Skeletal muscle tissue (tissue), 4 donors: ENCODE data around the gene MAP3K10. TPM values are rescaled to one million over a fixed set of nuclear protein-coding genes. Genes with fewer than 3 reads are reported as not detected.

Experiments used
- H3K27ac ChIP-seq: one replicate; pipeline ENCODE4 v1.7.0; 2013; ENCODE audit warnings: mild to moderate bottlenecking, low read depth, low read length, inconsistent platforms
- H3K27me3 ChIP-seq, 3 donors: one replicate each; pipeline ENCODE4 v1.7.0; 2013; ENCODE audit warnings: low read length in 3 of 3; ENCODE audit not compliant: control insufficient read depth in 3 of 3, insufficient read depth in 3 of 3
- H3K36me3 ChIP-seq, 3 donors: one replicate each; pipeline ENCODE4 v1.7.0; 2013; ENCODE audit warnings: low read length in 3 of 3; ENCODE audit not compliant: control insufficient read depth in 3 of 3, insufficient read depth in 3 of 3
- H3K4me1 ChIP-seq, 3 donors: one replicate each; pipeline ENCODE4 v1.7.0; 2013; ENCODE audit warnings: low read length in 3 of 3, mild to moderate bottlenecking in 3 of 3; ENCODE audit not compliant: control insufficient read depth in 3 of 3, insufficient read depth in 3 of 3
- H3K4me3 ChIP-seq, 3 donors: one replicate each; pipeline ENCODE4 v1.7.0; 2013; ENCODE audit warnings: low read length in 3 of 3
- H3K9ac ChIP-seq, 3 donors: one replicate each; pipeline ENCODE4 v1.7.0; 2013; ENCODE audit warnings: low read length in 3 of 3, mild to moderate bottlenecking in 3 of 3, moderate library complexity in 2 of 3, low read depth in 1 of 3
- H3K9me3 ChIP-seq, 3 donors: one replicate each; pipeline ENCODE4 v1.7.0; 2013; ENCODE audit warnings: low read length in 3 of 3; ENCODE audit not compliant: control insufficient read depth in 3 of 3
- total RNA-seq: library from RNA; depleted of rRNA; stranded (reverse); fragments of >200 nt; gene quantifications from one replicate; pipeline ENCODE4 v1.2.3, GENCODE V29; 2014
- donor health status: Osteomylitis.

MAP3K10 gene
- total RNA-seq, 1 donor from 2014 or later: 3.1 TPM

DNA sequence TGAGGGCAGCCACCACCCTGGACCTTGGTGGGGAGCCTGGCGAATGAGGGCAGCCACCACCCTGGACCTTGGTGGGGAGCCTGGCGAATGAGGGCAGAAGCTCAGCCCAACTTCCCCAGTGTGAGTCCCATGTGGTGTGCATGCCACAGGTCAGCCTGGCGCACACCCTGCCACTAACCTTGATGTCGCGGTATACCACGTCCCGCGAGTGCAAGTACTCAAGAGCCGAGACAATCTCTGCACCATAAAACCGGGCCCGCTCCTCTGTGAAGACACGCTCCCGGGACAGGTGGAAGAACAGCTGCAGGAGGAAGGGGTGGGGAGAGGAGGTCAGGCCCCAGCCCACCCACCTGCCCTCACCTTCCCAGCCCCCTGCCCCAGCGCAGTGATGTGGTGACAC, 46.6 kb downstream of the MAP3K10 start:
- Histone ChIP-seq H3K27ac (no peak overlapping the region), H3K9me3 (no peaks in the 10 kb centered on the region), H3K4me3 (no peak overlapping the region), H3K9ac (no peak overlapping the region), H3K36me3 (peaks cover 70 to 86% (median 82%) of the 10 kb centered on the region in 3 donors), H3K27me3 (no peaks in the 10 kb centered on the region), H3K4me1 (peaks cover 8 to 13% (median 13%) of the 10 kb centered on the region in 3 donors)

DNA sequence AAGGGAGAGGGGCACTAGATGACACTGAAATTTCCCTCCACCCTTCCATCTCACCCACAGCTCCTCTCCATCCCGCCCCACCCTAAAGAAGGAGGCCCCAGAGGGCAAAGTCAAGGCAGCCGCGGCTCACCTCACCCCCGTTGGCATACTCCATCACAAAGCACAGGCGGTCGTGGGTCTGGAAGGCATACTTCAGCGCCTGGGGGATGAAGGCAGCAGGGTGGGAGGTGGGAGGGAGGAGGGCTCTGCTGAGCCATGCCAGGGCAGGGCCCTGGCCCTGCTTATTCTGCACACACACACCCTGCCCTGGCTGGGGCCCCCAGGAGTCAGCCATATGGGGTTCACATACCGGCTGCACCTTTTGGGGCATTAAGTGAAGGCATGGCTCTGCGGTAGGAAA, 47.5 kb downstream of the MAP3K10 start:
- peaks cover 8 to 15% (median 13%) of the 10 kb centered on the region in 3 donors for H3K4me1 ChIP-seq
- no peak overlapping the region for H3K9ac ChIP-seq
- H3K36me3 ChIP-seq: peaks cover 65 to 79% (median 73%) of the 10 kb centered on the region in 3 donors
- H3K9me3 ChIP-seq: no peaks in the 10 kb centered on the region
- no peaks in the 10 kb centered on the region for H3K27me3 ChIP-seq
- no peak overlapping the region for H3K4me3 ChIP-seq
- no peak overlapping the region for H3K27ac ChIP-seq

DNA sequence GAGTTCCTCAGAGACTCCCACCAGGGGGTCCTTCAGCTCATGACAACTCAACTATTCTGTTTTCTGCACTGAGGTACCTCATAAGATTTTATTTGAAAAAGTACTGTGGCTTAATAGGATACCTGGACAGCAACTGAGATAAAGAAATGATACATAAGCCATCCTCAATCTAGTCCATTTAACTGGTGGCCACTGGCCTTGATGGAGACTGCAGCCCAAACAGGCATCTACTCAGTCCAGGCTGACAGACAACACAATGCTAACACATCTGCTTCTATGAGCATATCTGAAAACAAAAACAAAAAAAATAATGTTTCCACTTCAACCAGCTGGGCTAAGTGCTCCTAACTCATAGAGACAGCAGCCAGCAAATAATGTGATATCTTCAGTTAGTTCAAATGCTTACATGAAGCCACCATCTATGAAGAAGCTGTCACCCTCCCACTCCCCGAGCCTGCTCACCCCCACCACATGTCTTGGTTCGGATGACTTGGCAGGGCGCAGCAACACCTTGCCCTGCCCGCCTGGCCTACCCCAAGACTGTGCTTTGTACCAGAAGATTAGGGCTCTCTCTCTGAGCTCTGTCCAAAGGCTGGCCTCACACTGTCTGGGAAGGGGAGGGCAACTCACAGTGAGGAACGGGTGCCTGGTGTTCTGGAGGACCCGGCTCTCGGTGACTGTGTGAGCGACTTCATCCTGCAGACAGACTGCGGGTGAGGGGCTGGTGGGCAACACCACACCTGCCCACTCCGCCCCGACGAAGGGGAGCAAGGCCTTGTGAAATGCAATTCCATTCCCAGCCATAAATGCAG, 48.4 kb downstream of the MAP3K10 start:
- Histone ChIP-seq H3K27ac (no peak overlapping the region), H3K9ac (no peak overlapping the region), H3K9me3 (no peaks in the 10 kb centered on the region), H3K4me1 (peaks cover 10 to 16% (median 13%) of the 10 kb centered on the region in 3 donors), H3K4me3 (no peak overlapping the region), H3K27me3 (no peaks in the 10 kb centered on the region), H3K36me3 (peaks cover 65 to 72% (median 65%) of the 10 kb centered on the region in 3 donors)

DNA sequence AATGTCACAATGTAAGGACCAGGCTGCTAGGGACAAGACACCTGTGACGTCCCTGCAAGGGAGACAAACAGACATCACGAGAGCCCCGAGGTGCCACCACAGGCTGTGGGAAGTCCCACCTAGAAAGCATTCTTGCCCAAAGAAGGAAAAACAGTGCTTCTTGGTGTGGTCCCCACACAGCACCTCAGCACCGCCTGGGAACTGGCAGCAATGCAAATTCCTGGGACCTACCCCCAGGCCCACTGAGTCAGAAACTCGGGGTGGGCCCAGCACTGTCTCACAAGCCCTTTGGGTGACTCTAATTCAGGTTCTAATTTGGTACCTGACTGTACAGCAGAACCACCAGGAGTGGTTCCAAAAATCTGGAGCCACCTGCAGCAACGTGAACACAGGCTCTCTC, 49.1 kb downstream of the MAP3K10 start:
- no peak overlapping the region for H3K9ac ChIP-seq
- no peak overlapping the region for H3K27ac ChIP-seq
- H3K36me3 ChIP-seq: peaks cover 58 to 65% (median 60%) of the 10 kb centered on the region in 3 donors
- H3K27me3 ChIP-seq: no peaks in the 10 kb centered on the region
- H3K4me3 ChIP-seq: no peak overlapping the region
- no peaks in the 10 kb centered on the region for H3K9me3 ChIP-seq
- peaks cover 14 to 20% (median 17%) of the 10 kb centered on the region in 3 donors for H3K4me1 ChIP-seq

DNA sequence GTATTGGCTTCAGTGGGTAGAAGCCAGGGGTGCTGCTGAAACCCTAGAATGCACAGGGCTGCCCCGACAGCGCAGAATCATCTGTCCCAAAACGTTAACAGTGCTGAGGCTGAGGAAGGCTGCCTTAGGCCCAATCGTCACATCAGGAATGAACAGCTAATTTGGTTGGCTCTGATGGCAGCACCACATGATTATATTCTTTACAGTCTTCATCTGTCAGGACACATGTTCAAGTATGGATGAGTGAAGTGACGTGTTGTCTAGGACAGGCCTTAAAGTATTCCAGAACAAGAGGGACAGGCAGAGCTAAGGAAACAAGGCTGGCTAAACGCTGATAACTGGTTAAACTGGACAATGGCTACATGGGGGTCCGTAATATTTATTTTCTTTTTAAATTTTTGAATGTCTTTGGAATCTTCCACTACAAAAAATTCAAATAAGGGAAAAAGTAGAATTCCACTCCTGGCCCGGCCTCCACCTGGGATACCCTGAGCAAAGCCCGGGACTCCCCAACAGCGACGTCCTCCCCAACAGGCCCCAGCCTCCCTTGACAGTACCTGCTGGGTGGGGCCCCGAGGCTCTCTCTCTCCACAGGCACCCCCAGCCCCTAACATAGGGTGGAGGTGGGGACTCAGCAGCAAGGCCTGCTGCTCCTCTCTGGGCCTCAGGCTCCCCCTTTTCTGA, 50.0 kb downstream of the MAP3K10 start:
- no peak overlapping the region for H3K27ac ChIP-seq
- H3K36me3 ChIP-seq: peaks cover 49 to 55% (median 51%) of the 10 kb centered on the region in 3 donors

DNA sequence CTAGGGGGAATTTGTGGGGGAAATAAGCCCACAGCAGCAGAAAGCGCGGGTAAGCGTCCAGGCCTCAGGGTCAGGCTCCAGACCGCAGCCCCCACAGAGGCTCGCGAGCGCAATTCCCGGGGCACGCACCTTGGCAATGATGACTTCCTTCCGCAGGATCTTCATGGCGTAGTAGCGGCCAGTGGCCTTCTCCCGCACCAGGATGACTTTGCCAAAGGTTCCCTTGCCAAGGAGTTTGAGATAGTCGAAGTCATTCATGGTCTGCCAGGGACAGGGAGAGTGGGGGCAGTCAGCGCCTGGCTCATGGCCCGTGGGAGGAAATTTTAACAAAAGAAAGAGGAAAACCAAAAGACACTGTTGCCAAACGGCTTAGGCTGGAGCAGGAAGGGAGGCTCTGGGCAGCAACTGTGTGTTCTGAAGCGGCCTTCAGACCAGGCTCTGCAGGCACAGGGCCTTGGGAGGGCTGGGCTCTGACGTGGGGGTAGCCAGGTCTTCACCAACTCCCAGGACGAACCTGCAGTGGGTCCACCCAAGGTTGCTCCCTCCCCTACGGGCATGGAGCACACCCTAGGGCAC, 50.7 kb downstream of the MAP3K10 start:
- Histone ChIP-seq H3K27me3 (no peaks in the 10 kb centered on the region), H3K9me3 (no peaks in the 10 kb centered on the region), H3K9ac (peak overlapping the region in 2 of 3 donors; percentile 10 to 16), H3K4me1 (peaks cover 21 to 28% (median 25%) of the 10 kb centered on the region in 3 donors), H3K4me3 (peak overlapping the region in 1 of 3 donors; percentile 43), H3K36me3 (peaks cover 43 to 54% (median 45%) of the 10 kb centered on the region in 3 donors), H3K27ac (no peak overlapping the region)

More for the DNA sequence above, 50.0 kb downstream of the MAP3K10 start:
- H3K9me3 ChIP-seq: no peaks in the 10 kb centered on the region
- no peak overlapping the region for H3K9ac ChIP-seq
- peaks cover 19 to 25% (median 21%) of the 10 kb centered on the region in 3 donors for H3K4me1 ChIP-seq
- H3K4me3 ChIP-seq: no peak overlapping the region
- H3K27me3 ChIP-seq: no peaks in the 10 kb centered on the region

DNA sequence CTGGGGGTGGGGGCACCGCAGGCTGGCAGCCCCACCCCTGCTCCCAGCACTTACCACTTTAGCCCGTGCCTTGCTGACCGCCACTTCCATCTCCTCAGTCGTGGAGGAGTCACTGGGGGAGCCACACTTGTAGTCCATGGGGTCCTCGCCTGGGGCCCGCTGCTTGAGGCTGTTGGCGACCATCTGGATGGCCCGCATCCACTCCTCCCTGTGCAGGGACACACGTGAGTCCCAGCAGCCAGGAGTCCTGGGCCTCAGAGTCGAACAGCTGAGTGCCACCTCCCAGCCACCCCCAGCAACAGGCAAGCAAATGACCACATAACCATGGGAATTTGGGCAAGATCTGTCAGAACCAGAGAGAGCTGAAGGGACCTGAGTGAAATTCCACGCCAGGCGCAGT, 51.3 kb downstream of the MAP3K10 start:
- no peaks in the 10 kb centered on the region for H3K9me3 ChIP-seq
- peaks cover 38 to 51% (median 41%) of the 10 kb centered on the region in 3 donors for H3K36me3 ChIP-seq
- no peak overlapping the region for H3K4me3 ChIP-seq
- H3K9ac ChIP-seq: no peak overlapping the region
- H3K27me3 ChIP-seq: no peaks in the 10 kb centered on the region
- no peak overlapping the region for H3K27ac ChIP-seq
- peaks cover 21 to 33% (median 30%) of the 10 kb centered on the region in 3 donors for H3K4me1 ChIP-seq

DNA sequence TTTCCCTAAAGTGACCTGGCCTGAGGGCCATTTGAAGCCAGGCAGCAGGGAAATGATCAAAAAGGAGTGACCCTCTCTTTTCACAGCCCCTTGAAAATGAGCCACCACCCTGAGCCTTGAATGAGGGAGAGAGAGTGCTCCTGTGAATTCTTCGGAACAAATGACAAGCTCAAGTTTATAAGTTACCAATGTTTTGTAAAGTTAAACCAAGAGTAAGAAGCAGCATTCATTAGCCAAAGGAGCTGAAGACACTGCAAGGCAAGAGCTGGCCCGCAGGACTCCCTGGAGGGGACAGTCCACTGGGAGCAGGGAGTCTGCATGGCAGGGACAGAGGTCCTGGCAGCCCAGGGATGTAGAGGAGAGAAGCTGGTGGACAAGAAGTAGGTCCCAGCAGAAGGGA, 52.0 kb downstream of the MAP3K10 start:
- no peak overlapping the region for H3K9ac ChIP-seq
- H3K27ac ChIP-seq: no peak overlapping the region
- peaks cover 25 to 40% (median 37%) of the 10 kb centered on the region in 3 donors for H3K4me1 ChIP-seq
- H3K4me3 ChIP-seq: no peak overlapping the region
- H3K27me3 ChIP-seq: no peaks in the 10 kb centered on the region
- no peaks in the 10 kb centered on the region for H3K9me3 ChIP-seq
- H3K36me3 ChIP-seq: peaks cover 34 to 47% (median 40%) of the 10 kb centered on the region in 3 donors

DNA sequence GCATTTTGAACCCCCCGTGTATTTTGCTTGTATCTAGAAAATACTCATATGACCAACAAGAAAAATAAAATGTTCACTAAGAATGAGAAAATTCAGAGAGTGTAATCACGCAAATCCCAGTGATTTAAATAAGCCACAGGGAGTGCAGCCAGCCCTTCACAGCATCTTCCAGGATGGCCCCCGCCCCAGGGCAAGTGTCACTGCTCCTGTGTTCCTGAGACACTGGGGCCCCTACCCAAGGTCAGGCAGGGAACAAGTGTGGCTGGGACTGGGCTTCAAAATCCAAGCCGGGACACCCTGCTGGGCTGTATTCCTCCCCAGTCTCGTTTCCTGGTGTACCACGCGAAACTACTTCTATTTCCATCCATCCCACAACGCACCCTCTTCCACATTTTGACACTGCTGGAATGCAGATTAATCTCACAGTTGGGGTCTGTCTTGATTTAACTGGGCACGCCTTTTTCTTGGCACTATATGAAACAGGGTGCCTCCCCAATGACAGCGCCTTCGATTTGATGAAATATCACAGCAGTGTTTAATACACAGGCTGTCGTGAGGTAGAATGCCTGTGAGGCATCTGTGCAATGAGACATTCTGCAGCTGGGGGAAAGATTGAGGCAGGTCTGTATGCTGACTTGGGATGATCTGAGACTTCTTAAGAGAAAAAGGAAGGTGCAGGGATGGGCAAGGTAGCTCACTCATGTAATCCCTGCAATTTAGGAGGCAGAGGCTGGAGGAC, 53.5 kb downstream of the MAP3K10 start:
- Histone ChIP-seq H3K27me3 (no peaks in the 10 kb centered on the region), H3K4me3 (no peak overlapping the region), H3K27ac (no peak overlapping the region), H3K4me1 (peaks cover 27 to 52% (median 48%) of the 10 kb centered on the region in 3 donors), H3K9ac (no peak overlapping the region), H3K9me3 (no peaks in the 10 kb centered on the region), H3K36me3 (peaks cover 22 to 33% (median 28%) of the 10 kb centered on the region in 3 donors)
